HepG2 (cell line): ENCODE measurements around the gene LYZ. TPM values are rescaled to one million over a fixed set of nuclear protein-coding genes. Genes with fewer than 3 reads are reported as not detected.

Experiments
- ATAC-seq: fragments of 200-7000 bp; cut with Tn5 transposase; 3 replicates; pipeline ENCODE4 v1.9.1; 2020; ENCODE audit warnings: mild to moderate bottlenecking, moderate library complexity
- BruUV-seq: library from RNA; stranded (reverse); fragments of 400-500 nt; replicated peaks from 2 replicates; lab custom pipeline; 2021; lab: Mats Ljungman, UMichigan
- CTCF ChIA-PET: fragments of 300-600 bp; formaldehyde crosslinking; extraction: SDS; loops from one replicate; lab custom pipeline; 2021; ENCODE audit warnings: low total read pairs, inconsistent platforms, low intra/inter-chr PET ratio; lab: Yijun Ruan, JAX
- POLR2A ChIA-PET: fragments of 350-600 bp; sonication (Branson Sonifier 250); formaldehyde crosslinking; loops from one replicate; lab custom pipeline; 2020; ENCODE audit warnings: antibody characterized with exemption, inconsistent platforms; lab: Yijun Ruan, JAX
- DNase-seq: peaks from one replicate; pipeline ENCODE4 v3.0.0-alpha.2; 2015; ENCODE audit warnings: low spot score
- FAIRE-seq: peaks from 3 replicates; lab custom pipeline; 2011; peaks lifted over from hg19 to GRCh38; lab: Jason Lieb, UNC
- H2AFZ ChIP-seq: one replicate; pipeline ENCODE4 v1.6.1; 2011; ENCODE audit warnings: low read length, inconsistent platforms
- H3K27ac ChIP-seq: fragments of 300-600 bp; 3 replicates; pipeline ENCODE4 v1.8.0; 2011; ENCODE audit warnings: mixed run types, mild to moderate bottlenecking, mixed read lengths, low read length, inconsistent platforms; ENCODE audit not compliant: insufficient read depth; ENCODE audit errors: extremely low read length
- H3K27me3 ChIP-seq, 2 experiments: fragments of 200-600 bp in 1 of 2; 2 replicates in 1 of 2; 3 replicates in 1 of 2; pipeline versions ENCODE4 v1.6.0 to v1.8.0; 2011; ENCODE audit warnings: low read length in 2 of 2, mild to moderate bottlenecking in 2 of 2, moderate library complexity in 2 of 2, inconsistent platforms in 1 of 2; ENCODE audit not compliant: insufficient read depth in 2 of 2, control insufficient read depth in 1 of 2
- H3K36me3 ChIP-seq, 2 experiments: fragments of 200-600 bp in 1 of 2; replicated peaks in 1 of 2; 2 replicates in 1 of 2; 3 replicates in 1 of 2; pipeline versions ENCODE4 v1.5.1 to v1.8.0; 2011; ENCODE audit warnings: low read length in 2 of 2, inconsistent platforms in 1 of 2; ENCODE audit not compliant: insufficient read depth in 2 of 2, control insufficient read depth in 1 of 2
- H3K4me1 ChIP-seq: 2 replicates; pipeline ENCODE4 v1.5.1; 2012; ENCODE audit warnings: low read length, inconsistent platforms; ENCODE audit not compliant: insufficient read depth
- H3K4me2 ChIP-seq: 2 replicates; pipeline ENCODE4 v1.6.0; 2011; ENCODE audit warnings: low read depth, low read length, inconsistent platforms
- H3K4me3 ChIP-seq, 3 experiments: fragments of 200-600 bp in 1 of 3; sonication (generic), shearing (Covaris generic) in 1 of 3; replicated peaks in 1 of 3; 2 replicates each; pipeline ENCODE4 v1.5.1; 2011 to 2016; ENCODE audit warnings: low read length in 3 of 3, inconsistent platforms in 2 of 3, low read depth in 2 of 3, mild to moderate bottlenecking in 2 of 3, control low read depth in 1 of 3, mixed read lengths in 1 of 3; ENCODE audit not compliant: insufficient read depth in 1 of 3
- H3K79me2 ChIP-seq: one replicate; pipeline ENCODE4 v1.6.1; 2011; ENCODE audit warnings: low read length, inconsistent platforms; ENCODE audit not compliant: insufficient read depth
- H3K9ac ChIP-seq: 2 replicates; pipeline ENCODE4 v1.6.0; 2011; ENCODE audit warnings: mild to moderate bottlenecking, low read depth, low read length, inconsistent platforms; ENCODE audit not compliant: insufficient read depth
- H3K9me3 ChIP-seq: 2 replicates; pipeline ENCODE4 v1.5.1; 2012; ENCODE audit warnings: mild to moderate bottlenecking, low read length
- H4K20me1 ChIP-seq: 2 replicates; pipeline ENCODE4 v1.6.0; 2011; ENCODE audit warnings: inconsistent platforms, mild to moderate bottlenecking, low read length, moderate library complexity; ENCODE audit not compliant: insufficient read depth
- ATM ChIP-seq: fragments of 450-650 bp; IDR thresholded peaks from 2 replicates; pipeline ENCODE4 v1.7.1; 2017; ENCODE audit warnings: mild to moderate bottlenecking, borderline replicate concordance
- E2F5 ChIP-seq: sonication (generic); formaldehyde crosslinking; conservative IDR thresholded peaks from 2 replicates; pipeline ENCODE4 v1.4.0; 2020; ENCODE audit warnings: missing genetic modification reagents
- FOXO4 ChIP-seq: sonication (generic); formaldehyde crosslinking; conservative IDR thresholded peaks from 2 replicates; pipeline ENCODE4 v1.8.1; 2023; ENCODE audit warnings: missing genetic modification reagents
- MAFG ChIP-seq: sonication (generic); formaldehyde crosslinking; IDR thresholded peaks from 2 replicates; pipeline ENCODE4 v1.5.1; 2020; ENCODE audit warnings: mild to moderate bottlenecking, missing genetic modification reagents
- MLX ChIP-seq: IDR thresholded peaks from 2 replicates; pipeline ENCODE4 v1.6.1; 2016
- NRL ChIP-seq: sonication (generic); formaldehyde crosslinking; IDR thresholded peaks from 2 replicates; pipeline ENCODE4 v1.5.0; 2020; ENCODE audit warnings: missing genetic modification reagents, mild to moderate bottlenecking, moderate library complexity, borderline replicate concordance
- SP1 ChIP-seq, 2 experiments: fragments of 450-650 bp in 1 of 2; sonication (generic) in 1 of 2; formaldehyde crosslinking in 1 of 2; IDR thresholded peaks; 2 replicates each; pipeline versions ENCODE4 v1.4.0 to v1.6.1; 2016 to 2020; ENCODE audit warnings: missing genetic modification reagents in 1 of 2
- SPEN ChIP-seq: sonication (generic); formaldehyde crosslinking; IDR thresholded peaks from 2 replicates; pipeline ENCODE4 v1.5.1; 2020; ENCODE audit warnings: low read depth, mild to moderate bottlenecking, missing genetic modification reagents
- SRF ChIP-seq: IDR thresholded peaks from 2 replicates; pipeline ENCODE4 v1.6.1; 2011; ENCODE audit warnings: mild to moderate bottlenecking, low read depth, low read length, moderate library complexity
- ZNF326 ChIP-seq: sonication (generic); formaldehyde crosslinking; IDR thresholded peaks from 2 replicates; pipeline ENCODE4 v1.4.0; 2020; ENCODE audit warnings: missing genetic modification reagents, borderline replicate concordance
- ZNF7 ChIP-seq: IDR thresholded peaks from 2 replicates; pipeline ENCODE4 v1.6.1; 2016; ENCODE audit warnings: missing biosample characterization, missing genetic modification reagents
- ZNF775 ChIP-seq: sonication (generic); formaldehyde crosslinking; IDR thresholded peaks from 2 replicates; pipeline ENCODE4 v1.4.0; 2020; ENCODE audit warnings: missing genetic modification reagents, mild to moderate bottlenecking, moderate library complexity, borderline replicate concordance
- WGBS: methylation state at CpG from one replicate; pipeline ENCODE4 v1.1.6; 2017; ENCODE audit warnings: low lambda C conversion rate; 5-methylcytosine and 5-hydroxymethylcytosine counted together
- in situ Hi-C: cut with HindIII; loops from 2 replicates; pipeline ENCODE4 v1.10.0; 2017; ENCODE audit warnings: low pct_unique_long_range_greater_than_20kb; ENCODE audit not compliant: extremely low pct_ligation_motif_present
- intact Hi-C: fragments of 100-400 bp; cut with micrococcal nuclease; formaldehyde crosslinking; loops from one replicate; pipeline ENCODE4 v1.10.0; 2022; ENCODE audit not compliant: unreplicated experiment
- polyA plus RNA-seq, 8 experiments: library from polyadenylated mRNA; depleted of rRNA in 3 of 8; stranded (reverse) in 7 of 8; unstranded in 1 of 8; fragments of >200 nt; fragmentation: Illumina TruSeq in 4 of 8; extraction: Trizol in 4 of 8; gene quantifications; 2 replicates each; pipeline versions ENCODE4 v1.2.1 to v1.2.3, GENCODE V29; 2011 to 2016; ENCODE audit warnings: low read depth in 4 of 8, missing spikeins in 1 of 8, mixed read lengths in 1 of 8; ENCODE audit not compliant: insufficient read depth in 1 of 8
- total RNA-seq, 5 experiments: library from RNA; depleted of rRNA; stranded (reverse); fragments of >200 nt; fragmentation: Illumina TruSeq; extraction: Trizol; gene quantifications; 2 replicates each; pipeline ENCODE4 v1.2.3, GENCODE V29; 2016; ENCODE audit warnings: low read depth in 1 of 5
- TF ChIP-seq, protein P1 (sequence below): sonication (generic); formaldehyde crosslinking; conservative IDR thresholded peaks from 2 replicates; pipeline ENCODE4 v1.8.0; 2022; ENCODE audit warnings: low read depth, missing genetic modification reagents

The LYZ gene
- total and polyA plus RNA-seq, 2 of the 13 experiments (the other 11 are each of a cell fraction or from before 2014, with no cell fraction given), result 1,788 to 2,054 TPM

- DNase-seq (no peak), ATAC-seq (no peak), FAIRE-seq (no peak)
- BruUV-seq, result no TSS peak
- H3K4me1 ChIP-seq, result no peaks in the 10 kb centered on the region
- peaks cover 5 to 45% of the 10 kb centered on the region in 2 experiments for H3K36me3 ChIP-seq
- WGBS, result 96% methylated on average over 1 of the region's 1 CpG
- H4K20me1 ChIP-seq, result no peaks in the 10 kb centered on the region
- no peak overlapping the region for H3K4me3 ChIP-seq
- H3K9me3 ChIP-seq, result no peaks in the 10 kb centered on the region
- no peaks in the 10 kb centered on the region for H3K27me3 ChIP-seq
- peaks cover 4% of the 10 kb centered on the region for H3K79me2 ChIP-seq
- POLR2A ChIA-PET, result no interaction called here
- in situ Hi-C loops, result loop anchor here (10.0 kb wide), 1 partner anchor 192 kb away; no protein-coding TSS in a partner anchor
- no peak overlapping the region for H3K27ac ChIP-seq
- CTCF ChIA-PET, result no interaction called here
- no peak overlapping the region for H3K9ac ChIP-seq
- no peak overlapping the region for H2AFZ ChIP-seq
- H3K4me2 ChIP-seq, result no peak overlapping the region
- TF ChIP-seq ZNF7 (CRISPR knock-in tag) (no peak), ZNF326 (CRISPR knock-in tag) (no peak)
- TF ChIP-seq, all 625 proteins: peak for 0
- intact Hi-C loops, result loop anchor here (10.0 kb wide), 1 partner anchor 88 kb away; no protein-coding TSS in a partner anchor
Observed at GRCh38 chr12:69383074-69383473, 34.9 kb downstream of the LYZ start.

- POLR2A ChIA-PET, result no interaction called here
- no peak overlapping the region for H3K9ac ChIP-seq
- intact Hi-C loops, result loop anchor here (10.0 kb wide), 1 partner anchor 90 kb away; no protein-coding TSS in a partner anchor
- BruUV-seq, result no TSS peak
- in situ Hi-C loops, result loop anchor here (10.0 kb wide), 1 partner anchor 190 kb away; no protein-coding TSS in a partner anchor
- no peak overlapping the region for H3K27ac ChIP-seq
- H3K4me3 ChIP-seq, result no peak overlapping the region
- no peak for ATAC-seq
- no peak overlapping the region for H3K4me2 ChIP-seq
- no peak for FAIRE-seq
- CTCF ChIA-PET, result no interaction called here
- no peak for DNase-seq
- 80% methylated on average over 3 of the region's 3 CpGs for WGBS
- H2AFZ ChIP-seq, result no peak overlapping the region
- no peaks in the 10 kb centered on the region for H3K9me3 ChIP-seq
- H4K20me1 ChIP-seq, result no peaks in the 10 kb centered on the region
- no peaks in the 10 kb centered on the region for H3K27me3 ChIP-seq
- no peaks in the 10 kb centered on the region for H3K4me1 ChIP-seq
- peaks cover 4 to 37% of the 10 kb centered on the region in 2 experiments; a peak in 4 of 5 replicates for H3K36me3 ChIP-seq
- peaks cover 4% of the 10 kb centered on the region for H3K79me2 ChIP-seq
- TF ChIP-seq, protein P1, sequence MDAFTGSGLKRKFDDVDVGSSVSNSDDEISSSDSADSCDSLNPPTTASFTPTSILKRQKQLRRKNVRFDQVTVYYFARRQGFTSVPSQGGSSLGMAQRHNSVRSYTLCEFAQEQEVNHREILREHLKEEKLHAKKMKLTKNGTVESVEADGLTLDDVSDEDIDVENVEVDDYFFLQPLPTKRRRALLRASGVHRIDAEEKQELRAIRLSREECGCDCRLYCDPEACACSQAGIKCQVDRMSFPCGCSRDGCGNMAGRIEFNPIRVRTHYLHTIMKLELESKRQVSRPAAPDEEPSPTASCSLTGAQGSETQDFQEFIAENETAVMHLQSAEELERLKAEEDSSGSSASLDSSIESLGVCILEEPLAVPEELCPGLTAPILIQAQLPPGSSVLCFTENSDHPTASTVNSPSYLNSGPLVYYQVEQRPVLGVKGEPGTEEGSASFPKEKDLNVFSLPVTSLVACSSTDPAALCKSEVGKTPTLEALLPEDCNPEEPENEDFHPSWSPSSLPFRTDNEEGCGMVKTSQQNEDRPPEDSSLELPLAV (CRISPR knock-in tag), result no peak
- TF ChIP-seq SPEN (CRISPR knock-in tag) (no peak), SRF (no peak), NRL (CRISPR knock-in tag) (no peak), MAFG (CRISPR knock-in tag) (no peak), SP1 (IDR thresholded peaks at IDR 0.05) (no peak), SP1 (CRISPR knock-in tag; IDR thresholded peaks at IDR 0.05) (no peak), ZNF775 (CRISPR knock-in tag) (no peak), ATM (no peak), MLX (no peak), E2F5 (CRISPR knock-in tag) (no peak), FOXO4 (CRISPR knock-in tag) (no peak)
Observed at GRCh38 chr12:69385038-69385437, 36.9 kb downstream of the LYZ start.
